Stimulated activated naive CD8-positive, alpha-beta T cell treated with anti-CD3 and anti-CD28 coated beads, Interleukin-15, Interleukin-2, amounts not matched to agents 100 U/mL and 50 U/mL, for 24 hours (primary cell): ENCODE data around the gene MOGAT2.

ENCODE experiments used
- ATAC-seq: fragments of 150-1000 bp; cut with Tn5 transposase; one replicate; pipeline ENCODE4 v1.10.0; 2021
- DNase-seq: peaks from one replicate; pipeline ENCODE4 v3.0.0; 2021

MOGAT2 gene

DNA sequence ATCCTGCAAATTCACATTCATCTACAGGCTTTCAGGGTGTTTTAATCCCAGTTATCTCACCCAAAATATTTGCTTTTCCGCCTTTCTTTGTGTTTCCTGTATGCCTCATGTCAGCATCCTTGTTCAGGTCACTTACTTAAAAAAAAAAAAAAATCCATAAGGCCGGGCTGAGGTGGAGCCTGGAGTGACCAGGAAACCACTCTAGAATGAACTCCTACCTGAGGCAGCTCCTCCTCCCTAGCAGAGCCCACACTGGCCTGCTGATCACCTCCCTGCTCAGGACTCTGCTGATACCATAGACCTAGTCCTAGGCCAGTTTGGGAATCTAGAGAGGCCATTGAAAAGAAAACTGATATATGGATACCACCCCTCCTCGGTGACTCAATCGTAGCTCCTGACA is 42.2 kb downstream of the MOGAT2 start:
- ATAC-seq (no peak), DNase-seq (no peak)

- DNase-seq = no peak
- no peak for ATAC-seq
These were observed 42.6 kb downstream of the MOGAT2 start for GRCh38 chr11:75760243-75760642.

- ATAC-seq (no peak), DNase-seq (no peak)
These were observed 43.3 kb downstream of the MOGAT2 start for GRCh38 chr11:75760710-75761493.

GRCh38 chr11:75762158-75762557 is 44.5 kb downstream of the MOGAT2 start:
- no peak for ATAC-seq
- no peak for DNase-seq

DNA sequence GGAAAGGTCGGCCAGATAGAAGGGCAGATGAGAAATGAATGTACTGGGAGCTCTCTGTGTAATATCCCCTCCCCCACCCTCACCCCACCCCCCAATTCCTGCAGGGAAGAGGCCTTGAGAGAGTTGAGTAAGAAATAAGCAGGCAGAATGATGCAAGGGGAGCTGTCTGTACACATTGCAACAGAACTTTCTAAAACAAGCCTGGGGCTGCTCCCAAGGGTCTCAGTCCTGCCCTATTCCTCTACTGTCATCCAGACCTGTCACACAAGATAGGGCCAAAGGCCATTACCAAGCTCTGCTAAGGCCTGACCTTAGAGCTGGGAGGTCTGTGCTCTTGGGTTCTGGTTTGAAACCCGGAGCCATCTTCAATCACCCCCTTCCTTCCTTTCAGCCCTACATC is 45.2 kb downstream of the MOGAT2 start:
- no peak for ATAC-seq
- no peak for DNase-seq

DNA sequence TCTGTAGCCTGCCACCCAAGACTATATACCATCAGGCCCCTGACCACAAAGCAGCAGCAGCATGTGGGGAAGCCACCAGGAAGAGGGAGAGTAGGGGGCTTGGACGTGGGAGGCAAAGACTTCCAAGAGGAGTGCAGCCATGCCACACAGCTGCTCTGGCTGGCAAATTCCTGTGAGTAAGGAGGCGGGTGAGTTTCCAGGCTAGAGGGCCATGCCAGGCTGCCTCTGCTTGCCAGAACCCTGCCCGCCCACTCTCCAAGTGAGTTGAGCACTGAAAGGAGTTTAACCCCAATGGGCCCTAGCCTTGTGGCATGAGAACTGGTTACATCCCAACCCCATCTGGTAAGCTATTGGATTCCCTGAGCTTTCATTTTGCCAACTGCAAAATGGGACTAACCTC is 46.2 kb downstream of the MOGAT2 start:
- ATAC-seq = no peak
- DNase-seq = no peak

- ATAC-seq = no peak
- no peak for DNase-seq
These were observed 47.5 kb downstream of the MOGAT2 start for GRCh38 chr11:75765116-75765515.

DNA sequence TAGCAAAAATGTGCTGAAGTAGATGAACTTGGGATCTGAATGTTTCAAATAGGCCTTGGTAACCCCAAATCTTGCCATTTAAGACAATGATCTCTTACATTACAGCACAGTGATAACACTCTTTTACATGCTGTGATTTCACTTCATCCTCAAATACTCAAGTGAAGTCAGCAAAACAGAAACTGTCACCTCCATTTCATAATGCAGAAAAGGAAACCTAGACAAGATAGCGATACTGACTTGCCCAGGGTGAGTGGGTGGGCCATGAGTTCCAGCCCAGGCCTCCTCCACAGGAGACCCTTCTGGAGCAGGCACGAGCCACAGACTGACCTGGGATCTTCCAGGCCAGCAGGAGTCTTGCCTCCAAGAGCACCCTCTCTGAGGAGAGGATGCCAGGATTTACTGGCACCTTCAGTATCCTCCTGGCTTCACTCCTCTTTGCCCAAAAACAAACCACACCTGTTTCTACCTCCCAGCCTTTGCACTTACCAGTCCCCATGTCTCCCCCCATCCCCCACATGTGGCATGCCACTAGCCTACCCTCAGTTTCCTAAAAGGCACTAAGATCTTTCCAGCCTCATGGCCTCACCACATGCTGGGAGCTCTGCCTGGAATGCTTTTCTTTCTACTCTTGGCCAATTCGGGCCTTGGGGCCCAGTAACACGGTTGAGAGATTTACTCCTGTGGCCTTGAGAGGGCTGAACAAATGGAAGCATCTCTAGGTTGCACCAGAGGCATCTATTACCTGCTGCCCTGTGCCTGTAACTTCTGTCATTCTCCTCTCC is 49.0 kb downstream of the MOGAT2 start:
- ATAC-seq (no peak), DNase-seq (no peak)

DNA sequence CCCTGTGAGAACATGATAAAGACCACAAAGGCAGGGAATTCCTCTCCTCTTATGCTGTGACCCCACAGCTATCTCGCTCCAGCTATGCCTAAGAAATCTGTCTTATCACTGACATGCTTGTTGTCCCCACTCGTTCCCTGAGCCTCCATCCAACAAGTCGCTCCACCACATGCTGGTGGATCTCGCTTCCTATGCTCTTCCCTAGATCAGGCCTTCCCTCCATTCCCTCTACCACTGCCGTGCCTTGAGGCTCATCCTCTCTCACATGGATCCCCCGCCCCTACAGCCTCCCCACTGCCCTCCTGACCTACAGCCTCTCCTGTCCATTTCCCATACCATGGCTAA is 49.6 kb downstream of the MOGAT2 start:
- ATAC-seq (no peak), DNase-seq (no peak)

DNA sequence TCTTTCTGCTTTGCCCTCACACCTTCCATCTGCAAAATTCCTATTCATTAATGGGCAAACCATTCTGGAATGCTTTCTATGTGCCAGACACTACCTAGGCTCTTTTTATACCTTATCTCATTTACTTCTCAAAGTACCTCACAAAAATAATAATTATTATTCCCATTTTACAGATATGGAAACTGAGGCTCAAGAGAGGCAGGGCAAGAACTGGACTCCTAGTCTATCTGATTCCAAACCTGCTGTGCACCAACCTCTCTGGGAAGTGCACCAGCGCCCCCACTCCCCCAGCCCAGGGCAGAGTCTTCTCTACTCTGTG is 50.1 kb downstream of the MOGAT2 start:
- no peak for ATAC-seq
- DNase-seq = no peak

DNA sequence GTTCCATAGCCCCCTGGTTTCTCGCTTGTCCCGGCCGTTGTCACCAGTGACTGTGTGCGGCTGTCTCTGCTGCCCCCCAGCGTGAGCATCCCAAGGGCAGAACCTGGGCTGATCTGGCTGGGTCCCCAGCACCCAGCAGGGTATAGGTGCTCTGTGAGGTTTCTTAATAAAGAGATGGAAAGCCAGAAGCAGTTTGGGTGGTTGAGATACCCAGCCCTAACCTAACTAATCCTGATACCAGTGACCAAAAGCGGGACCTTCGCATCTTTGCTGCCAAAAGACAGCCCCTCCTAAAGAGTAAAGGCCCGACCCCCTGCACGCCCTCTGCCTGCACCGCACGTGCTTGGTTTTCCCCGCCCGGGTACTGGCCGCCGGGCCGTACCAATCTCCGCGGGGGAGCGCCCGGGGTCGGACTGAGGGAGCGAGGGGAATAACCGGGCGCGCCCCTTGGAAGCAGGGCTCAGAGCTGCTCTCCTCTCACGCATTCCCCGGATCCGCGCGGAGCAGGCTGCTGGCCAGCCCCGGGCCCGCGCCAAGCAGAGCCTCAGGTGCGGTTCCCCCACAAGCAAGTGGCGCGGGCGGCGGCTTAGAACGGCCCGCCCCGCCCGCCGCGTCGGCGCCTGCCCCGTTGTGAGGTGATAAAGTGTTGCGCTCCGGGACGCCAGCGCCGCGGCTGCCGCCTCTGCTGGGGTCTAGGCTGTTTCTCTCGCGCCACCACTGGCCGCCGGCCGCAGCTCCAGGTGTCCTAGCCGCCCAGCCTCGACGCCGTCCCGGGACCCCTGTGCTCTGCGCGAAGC is 50.7 kb downstream of the MOGAT2 start, which contains the start of gene DGAT2:
Gene DGAT2 (plus strand): TSS at position 667 of the 797 bp plus-strand sequence. CDS start 214 bp downstream, outside the sequence.
- DNase-seq (peak; percentile 78), ATAC-seq (peak; percentile 80)

DNA sequence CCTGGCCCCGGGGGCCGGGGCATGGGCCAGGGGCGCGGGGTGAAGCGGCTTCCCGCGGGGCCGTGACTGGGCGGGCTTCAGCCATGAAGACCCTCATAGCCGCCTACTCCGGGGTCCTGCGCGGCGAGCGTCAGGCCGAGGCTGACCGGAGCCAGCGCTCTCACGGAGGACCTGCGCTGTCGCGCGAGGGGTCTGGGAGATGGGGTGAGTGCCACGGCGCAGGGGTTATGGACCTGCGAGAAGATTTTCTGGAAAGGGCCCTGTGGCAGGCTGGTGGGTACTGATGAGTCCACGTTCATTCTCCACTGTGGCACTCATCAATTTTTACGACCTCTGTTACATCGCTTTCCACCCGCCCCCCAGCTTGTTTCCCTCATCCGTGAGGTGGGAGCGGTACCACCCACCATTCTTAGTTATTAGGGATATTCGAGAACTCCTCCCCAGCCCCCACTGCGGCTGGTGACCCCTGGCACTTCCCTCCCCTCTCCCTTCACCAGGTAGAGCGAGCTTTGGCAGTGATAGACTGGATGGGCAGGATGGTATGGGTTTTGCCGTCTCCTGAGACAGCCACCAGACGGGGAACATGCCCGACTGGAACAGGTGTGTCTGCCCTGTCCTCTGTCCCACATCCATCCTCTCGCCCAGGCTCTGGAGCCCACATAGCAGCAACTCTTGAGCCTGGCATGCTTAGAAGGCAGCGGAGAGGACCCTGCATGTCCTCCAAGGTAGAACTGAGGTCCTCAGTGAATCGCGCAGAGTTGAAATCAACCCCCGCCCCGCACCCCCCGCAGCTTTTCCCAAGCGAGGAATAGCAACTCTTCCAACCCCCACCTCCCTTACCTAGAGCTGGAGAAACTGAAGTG is 51.5 kb downstream of the MOGAT2 start:
- no peak for ATAC-seq
- DNase-seq = peak; percentile 16

GRCh38 chr11:75770102-75770501 is 52.5 kb downstream of the MOGAT2 start:
- ATAC-seq (no peak), DNase-seq (no peak)

GRCh38 chr11:75771646-75772410 is 54.2 kb downstream of the MOGAT2 start:
- DNase-seq (no peak), ATAC-seq (no peak)

DNA sequence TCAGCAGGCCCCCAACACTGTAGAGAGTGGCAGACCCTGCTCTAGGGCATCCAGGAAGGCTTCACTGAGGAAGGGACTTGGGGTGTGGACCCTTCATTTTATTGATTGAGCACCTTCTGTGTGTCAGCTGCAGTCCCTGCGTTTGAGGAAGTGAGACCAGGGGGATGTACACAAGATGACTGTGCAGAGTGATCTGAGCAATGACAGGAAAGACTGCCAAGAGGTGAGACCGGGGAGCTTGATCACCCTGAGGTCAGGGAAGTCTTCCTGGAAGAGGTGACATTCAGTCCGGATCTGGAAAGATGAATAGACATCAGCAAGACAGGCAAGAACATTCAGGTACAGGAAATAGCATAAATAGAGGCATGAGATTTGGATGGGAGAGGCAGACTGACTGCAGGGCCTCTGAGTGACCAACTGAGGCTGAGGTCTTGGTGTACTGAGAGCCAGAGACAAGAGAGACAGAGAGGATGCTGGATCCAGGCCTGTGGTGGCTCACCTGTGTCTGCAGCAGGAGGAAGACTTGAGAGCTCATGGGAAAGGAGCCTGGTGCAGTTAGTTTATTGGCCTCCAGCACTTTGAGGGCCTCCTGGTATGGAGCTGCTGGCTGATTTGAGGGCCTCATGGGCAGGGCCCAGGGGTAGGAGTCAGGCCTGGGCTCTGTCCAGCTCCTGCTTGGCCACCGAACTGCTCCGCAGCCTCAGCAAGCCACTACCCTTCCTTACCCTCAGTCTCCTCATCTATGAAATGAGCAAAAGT is 56.1 kb downstream of the MOGAT2 start:
- peak; percentile 27 for DNase-seq
- peak; percentile 52 for ATAC-seq

DNA sequence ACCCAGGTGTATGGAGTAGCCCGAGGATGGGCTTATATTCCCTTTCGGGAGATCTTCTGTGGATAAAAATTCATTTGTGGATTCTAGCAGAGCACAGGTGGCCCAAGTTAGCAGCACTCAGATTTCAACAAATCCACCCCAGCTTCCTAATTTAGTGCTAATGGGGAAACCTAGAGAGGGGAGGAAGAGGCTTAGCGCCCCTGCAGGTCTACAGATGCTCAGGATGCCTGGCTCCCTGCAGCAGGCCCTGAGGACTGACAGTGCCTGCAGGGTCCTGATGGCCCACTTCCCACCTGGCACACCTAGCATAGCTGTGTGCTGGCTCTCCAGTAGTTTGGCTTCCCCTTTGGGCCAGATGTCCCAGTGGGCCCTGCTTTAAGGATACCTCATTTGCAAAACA is 57.4 kb downstream of the MOGAT2 start:
- DNase-seq (no peak), ATAC-seq (no peak)

- ATAC-seq = no peak
- no peak for DNase-seq
These were observed 58.9 kb downstream of the MOGAT2 start for GRCh38 chr11:75776546-75776945.

GRCh38 chr11:75777461-75778110 is 59.9 kb downstream of the MOGAT2 start:
- DNase-seq = no peak
- ATAC-seq = no peak

- ATAC-seq = no peak
- DNase-seq = no peak
These were observed 61.3 kb downstream of the MOGAT2 start for GRCh38 chr11:75778962-75779361.

GRCh38 chr11:75779960-75780359 is 62.3 kb downstream of the MOGAT2 start:
- ATAC-seq (no peak), DNase-seq (no peak)
